Stimulated activated CD4-positive, alpha-beta T cell treated with anti-CD3 and anti-CD28 coated beads, Interleukin-15, amount 100 ng/mL, for 1 hour (primary cell): Measurements from ENCODE around the gene SSNA1.

Experiments
- DNase-seq, 2 donors: peaks; one replicate each; pipeline ENCODE4 v3.0.0-alpha.2; 2020; ENCODE audit warnings: low read depth in 1 of 2, low spot score in 1 of 2

Gene SSNA1

GRCh38 chr9:137182836-137183235, 5.6 kb upstream of the SSNA1 start:
- no peak for DNase-seq

GRCh38 chr9:137183980-137184595, 4.4 kb upstream of the SSNA1 start:
- no peak for DNase-seq

- no peak for DNase-seq
These were observed 3.4 kb upstream of the SSNA1 start for GRCh38 chr9:137184881-137185660.

- DNase-seq, result no peak
These were observed 2.6 kb upstream of the SSNA1 start for GRCh38 chr9:137185921-137186320.

GRCh38 chr9:137186385-137186784, 2.1 kb upstream of the SSNA1 start:
- no peak for DNase-seq

- DNase-seq, result no peak
These were observed 1.1 kb upstream of the SSNA1 start for GRCh38 chr9:137187386-137187785.

- no peak for DNase-seq
These were observed 388 bp upstream of the SSNA1 start for GRCh38 chr9:137188086-137188489.

- no peak for DNase-seq
These were observed 1.1 kb downstream of the SSNA1 start for GRCh38 chr9:137189297-137190295.

GRCh38 chr9:137190315-137190856, 1.9 kb downstream of the SSNA1 start:
- no peak for DNase-seq

- DNase-seq, result no peak
These were observed 2.8 kb downstream of the SSNA1 start for GRCh38 chr9:137191245-137191644.

GRCh38 chr9:137191691-137192447, 3.4 kb downstream of the SSNA1 start:
- no peak for DNase-seq

GRCh38 chr9:137192448-137192780, 3.9 kb downstream of the SSNA1 start:
- no peak for DNase-seq

GRCh38 chr9:137192859-137193258, 4.4 kb downstream of the SSNA1 start:
- DNase-seq, result no peak

GRCh38 chr9:137193771-137194170, 5.3 kb downstream of the SSNA1 start:
- no peak for DNase-seq

- DNase-seq, result no peak
These were observed 5.9 kb downstream of the SSNA1 start for GRCh38 chr9:137194388-137194787.

- no peak for DNase-seq
These were observed 6.4 kb downstream of the SSNA1 start for GRCh38 chr9:137194909-137195308.

- no peak for DNase-seq
These were observed 7.2 kb downstream of the SSNA1 start for GRCh38 chr9:137195525-137196220.

- no peak for DNase-seq
These were observed 9.8 kb downstream of the SSNA1 start for GRCh38 chr9:137198051-137198901.

- DNase-seq, result no peak
These were observed 10.4 kb downstream of the SSNA1 start for GRCh38 chr9:137198902-137199283.
